Sigmoid colon (tissue), 7 donors: Measurements from ENCODE around the gene MTCP1. TPM values are rescaled to one million over a fixed set of nuclear protein-coding genes. Genes with fewer than 3 reads are reported as not detected.
A peak's percentile ranks its signal among the peaks of the same experiment; 100 is the strongest.

Experiments
- DNase-seq: peaks from one replicate; pipeline ENCODE4 v3.0.0-alpha.2; 2019
- H3K27ac ChIP-seq, 4 donors: fragments of 200-600 bp; sonication (generic); one replicate each; pipeline ENCODE4 v1.5.1; 2016 to 2019; ENCODE audit warnings: mild to moderate bottlenecking in 1 of 4
- H3K27me3 ChIP-seq, 3 donors: fragments of 200-600 bp; sonication (generic); one replicate each; pipeline ENCODE4 v1.5.1; 2019; ENCODE audit warnings: mild to moderate bottlenecking in 1 of 3
- H3K36me3 ChIP-seq, 4 donors: fragments of 200-600 bp; sonication (generic); one replicate each; pipeline ENCODE4 v1.5.1; 2016 to 2019
- H3K4me1 ChIP-seq, 4 donors: fragments of 200-600 bp; sonication (generic); one replicate each; pipeline ENCODE4 v1.5.1; 2017 to 2019
- H3K4me3 ChIP-seq, 4 donors: fragments of 200-600 bp; sonication (generic); one replicate each; pipeline ENCODE4 v1.5.1; 2017 to 2019; ENCODE audit warnings: mild to moderate bottlenecking in 2 of 4, moderate library complexity in 1 of 4
- H3K9me3 ChIP-seq, 4 donors: fragments of 200-600 bp in 3 of 4; sonication (generic) in 3 of 4; one replicate each; pipeline versions ENCODE4 v1.5.1 to v1.6.1; 2013 to 2019
- CTCF ChIP-seq, 4 experiments: fragments of 450-650 bp in 3 of 4; fragments of 200-600 bp in 1 of 4; IDR thresholded peaks; one replicate each; pipeline ENCODE4 v1.5.1; 2016 to 2019; ENCODE audit warnings: antibody characterized with exemption in 4 of 4, mild to moderate bottlenecking in 3 of 4, moderate library complexity in 2 of 4
- EP300 ChIP-seq, 4 donors: sonication (generic); formaldehyde crosslinking; IDR thresholded peaks; one replicate each; pipeline ENCODE4 v1.6.1; 2017; ENCODE audit warnings: antibody characterized with exemption in 4 of 4
- POLR2A ChIP-seq, 2 donors: fragments of 450-650 bp; IDR thresholded peaks; one replicate each; pipeline ENCODE4 v1.6.1; 2016; ENCODE audit warnings: antibody characterized with exemption in 2 of 2, mild to moderate bottlenecking in 2 of 2, moderate library complexity in 2 of 2
- POLR2AphosphoS5 ChIP-seq, 4 donors: sonication (generic); formaldehyde crosslinking; IDR thresholded peaks; one replicate each; pipeline ENCODE4 v1.6.1; 2017; ENCODE audit warnings: antibody characterized with exemption in 4 of 4
- WGBS, 2 donors: extraction: QIAGEN DNeasy Blood & Tissue Kit; methylation state at CpG; one replicate each; pipeline ENCODE4 v1.1.7; 2013; 5-methylcytosine and 5-hydroxymethylcytosine counted together
- intact Hi-C: fragments of 100-400 bp; cut with DNase I; formaldehyde crosslinking; loops from one replicate; pipeline ENCODE4 v1.15.1; 2023
- polyA plus RNA-seq, 3 donors: library from polyadenylated mRNA; stranded (reverse); fragments of 200-250 nt; gene quantifications; one replicate each; pipeline ENCODE4 v1.2.3, GENCODE V29; 2013
- total RNA-seq, 4 donors: library from RNA; depleted of rRNA; stranded (reverse); fragments of >200 nt; gene quantifications; one replicate each; pipeline ENCODE4 v1.1.0, GENCODE V29; 2016
- donor health status: healthy with polysubstance abuse.
- donor health status: Bipolar disorder and iron deficiency.
- donor health status: healthy.

MTCP1 gene
- total and polyA plus RNA-seq, 7 donors = 3.1 to 13.8 (median 3.9) TPM

- Histone ChIP-seq H3K9me3 (no peaks in the 10 kb centered on the region), H3K36me3 (peaks cover 0 to 12% (median 0%) of the 10 kb centered on the region in 4 donors), H3K27me3 (no peaks in the 10 kb centered on the region), H3K4me1 (no peaks in the 10 kb centered on the region), H3K27ac (no peak overlapping the region), H3K4me3 (no peak overlapping the region)
- TF ChIP-seq POLR2A (IDR thresholded peaks at IDR 0.05) (no peak), CTCF (IDR thresholded peaks at IDR 0.05) (peak in 2 of 4 experiments; percentile 10 to 41)
- intact Hi-C loops = no loop called here
- WGBS, 2 donors = 46 to 49% methylated on average over 9 of the region's 9 CpGs
- peak; percentile 69 for DNase-seq
These were observed 21.8 kb downstream of the MTCP1 start for GRCh38 chrX:155048977-155049619.

- intact Hi-C loops = no loop called here
- H3K27ac ChIP-seq = no peak overlapping the region
- no peak overlapping the region for H3K4me3 ChIP-seq
- TF ChIP-seq CTCF (IDR thresholded peaks at IDR 0.05) (no peak), EP300 (IDR thresholded peaks at IDR 0.05) (no peak), POLR2A (IDR thresholded peaks at IDR 0.05) (no peak), POLR2AphosphoS5 (IDR thresholded peaks at IDR 0.05) (no peak)
- DNase-seq = no peak
- H3K4me1 ChIP-seq = no peaks in the 10 kb centered on the region
- H3K9me3 ChIP-seq = no peaks in the 10 kb centered on the region
- WGBS, 2 donors = 90 to 93% methylated on average over 5 of the region's 5 CpGs
- no peaks in the 10 kb centered on the region for H3K27me3 ChIP-seq
- peaks cover 0 to 12% (median 0%) of the 10 kb centered on the region in 4 donors for H3K36me3 ChIP-seq
These were observed 24.0 kb downstream of the MTCP1 start for GRCh38 chrX:155046811-155047528.

GRCh38 chrX:155046129-155046810 is 24.7 kb downstream of the MTCP1 start:
- no peaks in the 10 kb centered on the region for H3K9me3 ChIP-seq
- no peak for DNase-seq
- intact Hi-C loops = no loop called here
- H3K36me3 ChIP-seq = peaks cover 0 to 12% (median 0%) of the 10 kb centered on the region in 4 donors
- no peaks in the 10 kb centered on the region for H3K4me1 ChIP-seq
- H3K4me3 ChIP-seq = no peak overlapping the region
- 92% methylated on average over 6 of the region's 6 CpGs for WGBS, 2 donors
- no peaks in the 10 kb centered on the region for H3K27me3 ChIP-seq
- TF ChIP-seq POLR2AphosphoS5 (IDR thresholded peaks at IDR 0.05) (no peak), EP300 (IDR thresholded peaks at IDR 0.05) (no peak), POLR2A (IDR thresholded peaks at IDR 0.05) (no peak), CTCF (IDR thresholded peaks at IDR 0.05) (no peak)
- no peak overlapping the region for H3K27ac ChIP-seq

- H3K9me3 ChIP-seq = peaks cover 0 to 2% (median 0%) of the 10 kb centered on the region in 4 donors
- peaks cover 0 to 15% (median 0%) of the 10 kb centered on the region in 4 donors for H3K36me3 ChIP-seq
- DNase-seq = no peak
- no peak for TF ChIP-seq POLR2AphosphoS5 (IDR thresholded peaks at IDR 0.05)
- no peak for TF ChIP-seq CTCF (IDR thresholded peaks at IDR 0.05)
- no peak for TF ChIP-seq EP300 (IDR thresholded peaks at IDR 0.05)
- no peak overlapping the region for H3K4me3 ChIP-seq
- WGBS, 2 donors = 96 to 98% methylated on average over 4 of the region's 4 CpGs
- H3K4me1 ChIP-seq = no peaks in the 10 kb centered on the region
- H3K27ac ChIP-seq = no peak overlapping the region
- no peaks in the 10 kb centered on the region for H3K27me3 ChIP-seq
- intact Hi-C loops = no loop called here
These were observed 35.2 kb downstream of the MTCP1 start for GRCh38 chrX:155035688-155036087.
